Body of pancreas (tissue), 4 donors: Measurements from ENCODE around the gene RNF13.
"Not testable (repeated sequence)": the region's sequence is repeated elsewhere in the genome, so short reads cannot be mapped to it uniquely, and the experiment has no call there.

Experiments
- CTCF ChIP-seq, 7 experiments: fragments of 450-650 bp in 4 of 7; fragments of 200-600 bp in 3 of 7; sonication (generic) in 3 of 7; IDR thresholded peaks; one replicate each; pipeline ENCODE4 v1.5.1; 2016 to 2019; ENCODE audit warnings: antibody characterized with exemption in 7 of 7
- POLR2A ChIP-seq, 3 donors: fragments of 450-650 bp; IDR thresholded peaks; one replicate each; pipeline ENCODE4 v1.6.1; 2016; ENCODE audit warnings: antibody characterized with exemption in 3 of 3, mild to moderate bottlenecking in 2 of 3

- not testable (repeated sequence) for TF ChIP-seq CTCF, POLR2A (IDR thresholded peaks at IDR 0.05)
These were observed 71.8 kb downstream of the RNF13 start for GRCh38 chr3:149884848-149885247.
